NCI-H524 (cell line): ENCODE data around the gene ABI3BP.
"Not testable (repeated sequence)": the region's sequence is repeated elsewhere in the genome, so short reads cannot be mapped to it uniquely, and the experiment has no call there.

Experiments used
- DNase-seq, 2 experiments: peaks; one replicate each; lab custom pipeline; 2025; lab: John Stamatoyannopoulos, UW

ABI3BP gene, protein sequence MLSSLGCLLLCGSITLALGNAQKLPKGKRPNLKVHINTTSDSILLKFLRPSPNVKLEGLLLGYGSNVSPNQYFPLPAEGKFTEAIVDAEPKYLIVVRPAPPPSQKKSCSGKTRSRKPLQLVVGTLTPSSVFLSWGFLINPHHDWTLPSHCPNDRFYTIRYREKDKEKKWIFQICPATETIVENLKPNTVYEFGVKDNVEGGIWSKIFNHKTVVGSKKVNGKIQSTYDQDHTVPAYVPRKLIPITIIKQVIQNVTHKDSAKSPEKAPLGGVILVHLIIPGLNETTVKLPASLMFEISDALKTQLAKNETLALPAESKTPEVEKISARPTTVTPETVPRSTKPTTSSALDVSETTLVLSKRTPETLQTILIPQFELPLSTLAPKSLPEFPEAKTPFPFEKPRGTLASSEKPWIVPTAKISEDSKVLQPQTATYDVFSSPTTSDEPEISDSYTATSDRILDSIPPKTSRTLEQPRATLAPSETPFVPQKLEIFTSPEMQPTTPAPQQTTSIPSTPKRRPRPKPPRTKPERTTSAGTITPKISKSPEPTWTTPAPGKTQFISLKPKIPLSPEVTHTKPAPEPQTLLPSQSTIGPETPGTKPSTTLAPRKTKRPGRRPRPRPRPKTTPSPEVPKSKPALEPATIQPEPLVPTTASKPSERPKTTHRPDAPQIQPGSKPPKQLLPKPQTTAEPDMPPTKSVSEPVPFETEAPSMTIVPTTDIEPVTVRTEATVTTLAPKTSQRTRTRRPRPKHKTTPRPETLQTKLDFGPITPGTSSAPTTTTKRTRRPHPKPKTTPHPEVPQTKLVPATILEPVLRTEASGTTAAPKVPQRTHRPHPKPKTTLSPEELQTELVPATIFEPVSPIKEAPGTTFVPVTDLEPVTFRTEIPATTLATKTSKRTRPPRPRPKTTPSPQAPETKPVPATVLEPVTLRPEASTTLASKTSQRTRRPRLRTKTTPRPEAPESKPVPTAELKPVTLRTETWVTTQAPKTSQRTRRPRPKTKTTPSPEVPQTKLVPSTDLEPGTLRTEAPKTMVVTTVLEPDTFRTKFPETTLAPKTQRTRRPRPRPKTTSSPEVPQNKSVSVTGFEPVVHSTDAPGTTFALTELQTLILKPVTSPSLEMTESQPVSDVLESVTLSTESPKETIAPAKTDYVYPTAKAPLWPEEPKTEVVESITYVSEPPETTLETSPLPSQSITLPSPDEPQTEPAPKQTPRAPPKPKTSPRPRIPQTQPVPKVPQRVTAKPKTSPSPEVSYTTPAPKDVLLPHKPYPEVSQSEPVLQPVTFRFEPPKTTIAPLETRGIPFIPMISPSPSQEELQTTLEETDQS (N-terminal part only)

GRCh38 chr3:100993309-100993708 lies at the start of gene ABI3BP:
Gene ABI3BP (minus strand): TSS chr3:100993421. CDS start chr3:100993384, 37 bp downstream.
- DNase-seq = no peak

DNA sequence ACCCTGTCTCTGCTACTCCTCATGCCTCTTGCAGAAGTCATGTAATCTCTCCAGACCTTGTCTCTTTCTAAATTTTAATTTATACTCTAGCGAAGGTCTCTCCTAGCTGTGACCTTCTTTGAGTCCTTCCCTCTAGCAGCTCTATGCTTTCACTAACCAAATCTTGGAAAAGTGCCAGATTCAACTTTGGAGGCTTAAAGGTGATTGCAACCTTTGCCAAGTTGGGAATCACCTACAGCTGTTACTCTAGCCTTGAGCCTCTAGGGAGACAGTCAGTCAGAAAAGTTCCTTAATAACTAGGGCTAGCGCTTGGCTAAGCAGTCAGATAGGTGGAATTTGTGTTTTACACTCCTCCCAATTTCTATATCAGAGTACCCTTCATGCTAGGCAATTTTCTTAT lies 46.1 kb upstream of the ABI3BP start:
- DNase-seq = peak; percentile 32 to 36

DNA sequence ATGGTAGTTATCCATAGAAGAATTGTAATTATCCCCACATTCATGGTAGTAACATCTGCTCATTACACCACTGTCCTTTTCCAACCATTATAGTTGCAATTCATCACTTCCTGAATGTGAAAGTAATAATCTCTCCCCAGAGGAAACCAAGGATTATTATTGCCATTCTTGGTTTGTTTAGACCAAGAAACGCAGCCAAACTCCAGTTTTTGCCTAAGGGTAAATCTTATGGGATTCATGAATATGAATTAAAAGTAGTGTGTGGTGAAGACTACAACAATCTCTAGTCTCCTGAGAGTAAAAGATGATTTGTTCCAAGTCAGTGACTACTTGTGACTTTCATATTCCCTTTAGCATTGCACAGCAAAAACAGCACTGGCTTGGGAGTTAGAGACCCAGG lies 45.7 kb upstream of the ABI3BP start:
- no peak for DNase-seq

- DNase-seq = no peak
Measured at GRCh38 chr3:101038393-101038792, 45.2 kb upstream of the ABI3BP start.

DNA sequence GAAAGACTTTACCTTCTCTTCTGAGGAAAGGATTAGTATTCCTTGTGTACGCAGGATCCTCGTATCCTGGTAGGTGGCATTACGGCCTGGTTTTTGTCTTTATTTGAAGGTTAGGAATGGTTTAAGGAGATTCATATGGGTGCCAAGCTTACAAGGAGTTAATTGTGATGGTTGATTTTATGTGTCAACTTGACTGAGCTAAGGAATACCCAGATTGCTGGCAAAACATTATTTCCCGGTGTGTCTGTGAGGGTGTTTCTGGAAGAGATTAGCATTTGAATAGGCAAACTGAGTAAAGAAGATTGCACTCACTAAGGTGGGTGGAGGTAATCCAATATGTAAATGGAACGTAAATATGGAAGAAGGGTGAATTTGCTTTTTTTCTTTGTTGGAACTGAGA lies 44.4 kb upstream of the ABI3BP start:
- no peak for DNase-seq

DNA sequence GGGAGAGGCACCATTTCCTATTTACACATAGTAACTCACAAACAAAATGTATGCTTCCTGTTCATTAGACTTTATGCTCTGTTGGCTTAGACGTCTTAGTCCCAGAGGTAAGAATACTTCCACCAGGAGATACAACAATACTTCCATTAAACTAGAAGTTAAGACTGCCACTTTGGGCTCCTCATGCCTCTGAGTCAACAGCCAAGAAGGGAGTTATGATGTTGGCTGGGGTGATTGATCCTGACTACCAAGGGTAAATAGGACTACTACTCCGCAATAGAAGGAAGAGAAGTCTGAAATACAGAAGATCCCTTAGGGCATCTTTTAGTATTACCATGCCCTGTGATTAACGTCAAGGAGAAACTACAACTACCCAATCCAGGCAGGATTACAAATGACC lies 43.5 kb upstream of the ABI3BP start:
- DNase-seq = no peak

GRCh38 chr3:101036213-101036618 lies 43.0 kb upstream of the ABI3BP start:
- no peak for DNase-seq

DNA sequence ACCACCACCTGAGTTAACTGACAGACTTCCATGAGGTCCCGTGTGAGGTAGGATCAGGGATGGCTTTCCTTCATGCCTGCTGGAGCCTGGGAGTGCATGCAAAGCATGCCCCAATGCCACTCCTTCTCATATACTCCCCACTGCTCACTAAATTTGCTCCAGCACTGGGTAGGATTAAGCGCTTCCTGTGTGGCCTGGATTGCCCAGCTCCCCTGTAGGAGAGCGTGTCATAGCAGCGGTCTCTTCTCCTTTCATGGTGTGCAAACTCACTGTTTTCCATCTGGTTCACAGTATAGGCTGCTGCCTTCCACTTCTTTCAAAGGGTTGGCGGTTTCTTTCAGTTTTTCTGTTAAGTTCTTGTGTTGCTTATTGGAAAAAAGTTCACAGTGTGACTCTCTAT lies 34.1 kb upstream of the ABI3BP start:
- no peak for DNase-seq

GRCh38 chr3:101026881-101027280 lies 33.7 kb upstream of the ABI3BP start:
- DNase-seq = no peak

DNA sequence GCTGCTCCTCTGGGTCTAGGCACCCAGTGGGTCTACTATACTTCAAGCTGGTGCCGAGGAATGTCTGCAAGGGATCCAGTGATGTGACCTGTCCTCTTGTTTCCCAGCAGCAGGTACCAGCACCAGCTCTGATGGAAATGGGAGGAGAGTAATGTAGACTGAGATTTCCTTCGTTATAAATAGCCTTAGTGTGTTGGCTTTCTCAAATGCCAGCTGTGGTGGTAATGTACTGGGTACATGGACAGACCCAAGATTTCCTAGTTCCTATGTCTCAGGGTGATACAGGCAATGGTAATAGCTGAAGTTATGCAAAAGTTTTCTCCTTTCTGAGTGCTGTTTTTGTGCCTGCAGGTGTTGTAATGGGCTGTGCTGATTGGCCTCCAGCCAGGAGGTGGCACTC lies 33.0 kb upstream of the ABI3BP start:
- DNase-seq = no peak

GRCh38 chr3:101020351-101021015 lies 27.3 kb upstream of the ABI3BP start:
- DNase-seq = no peak

GRCh38 chr3:101017017-101017416 lies 23.8 kb upstream of the ABI3BP start:
- DNase-seq = no peak

DNA sequence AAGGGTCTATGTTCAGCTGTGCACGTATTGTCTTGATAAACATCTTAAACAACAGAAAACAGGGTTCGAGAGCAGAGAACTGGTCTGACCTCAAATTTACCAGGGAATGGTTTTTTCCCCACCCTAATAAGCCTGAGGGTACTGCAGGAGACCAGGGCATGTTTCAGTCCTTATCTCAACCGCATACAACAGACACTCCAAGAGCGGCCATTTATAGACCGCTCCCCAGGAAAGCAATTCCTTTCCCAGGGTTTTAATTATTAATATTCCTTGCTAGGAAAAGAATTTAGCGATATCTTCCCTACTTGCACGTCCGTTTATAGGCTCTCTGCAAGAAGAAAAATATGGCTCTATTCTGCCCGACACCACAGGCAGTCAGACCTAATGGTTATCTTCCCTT lies 19.1 kb upstream of the ABI3BP start:
- DNase-seq = not testable (repeated sequence)

DNA sequence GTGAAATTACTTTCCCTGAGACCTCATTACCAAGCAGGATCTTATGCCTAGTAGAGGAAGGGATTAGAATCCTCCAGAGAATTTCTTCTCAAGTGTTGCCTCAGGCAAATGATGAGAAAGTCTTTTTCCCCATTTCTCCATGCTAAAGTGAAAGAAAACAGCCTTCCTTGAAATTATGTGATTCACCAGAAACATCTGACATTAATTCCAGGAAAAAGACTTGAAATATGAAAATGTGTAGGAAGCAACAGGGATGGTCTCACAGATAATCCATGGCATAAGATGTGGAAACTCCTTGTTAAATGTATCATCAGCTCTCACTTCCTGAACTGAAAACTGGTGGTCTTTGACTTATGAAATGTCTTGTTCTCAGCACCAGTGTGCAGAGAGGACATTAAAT lies 17.9 kb upstream of the ABI3BP start:
- no peak for DNase-seq

DNA sequence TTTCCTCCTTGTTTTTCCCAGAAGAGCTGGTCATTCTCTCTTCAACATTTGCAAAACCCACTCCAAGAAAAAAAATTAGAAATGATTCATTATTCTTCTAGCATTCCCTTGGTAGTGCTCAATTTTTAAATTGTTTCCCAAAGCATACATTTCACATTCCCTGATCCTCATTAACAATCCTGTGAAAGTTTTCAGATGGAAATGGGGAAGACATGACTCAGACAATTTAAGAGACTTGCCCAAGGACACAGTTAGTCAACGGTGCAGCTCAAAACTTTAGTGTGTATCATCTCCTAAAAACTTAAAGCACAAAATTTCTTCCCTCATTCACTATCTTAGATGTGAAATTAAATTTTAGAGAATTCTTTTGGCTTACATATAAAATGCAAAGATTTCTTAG lies 17.1 kb upstream of the ABI3BP start:
- DNase-seq = no peak

- DNase-seq = no peak
Measured at GRCh38 chr3:101009386-101009785, 16.2 kb upstream of the ABI3BP start.

DNA sequence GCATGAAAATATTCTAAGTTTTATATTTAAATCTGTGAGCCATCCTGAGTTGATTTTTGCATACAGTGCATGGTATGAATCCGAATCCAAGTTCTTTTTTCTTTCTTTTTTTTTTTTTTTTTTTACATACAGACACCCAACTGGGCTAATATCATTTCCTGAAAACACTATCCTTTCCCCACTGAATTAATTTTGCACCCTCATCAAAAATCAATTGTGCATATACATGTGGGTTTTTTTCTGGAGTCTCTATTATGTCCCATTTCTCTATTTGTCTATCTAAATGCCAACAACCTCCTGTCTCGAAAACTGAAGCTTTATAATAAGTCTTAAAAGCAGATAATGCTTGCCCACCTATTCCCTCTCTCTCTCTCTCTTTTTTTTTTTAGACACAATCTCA lies 5.9 kb upstream of the ABI3BP start:
- DNase-seq = no peak

DNA sequence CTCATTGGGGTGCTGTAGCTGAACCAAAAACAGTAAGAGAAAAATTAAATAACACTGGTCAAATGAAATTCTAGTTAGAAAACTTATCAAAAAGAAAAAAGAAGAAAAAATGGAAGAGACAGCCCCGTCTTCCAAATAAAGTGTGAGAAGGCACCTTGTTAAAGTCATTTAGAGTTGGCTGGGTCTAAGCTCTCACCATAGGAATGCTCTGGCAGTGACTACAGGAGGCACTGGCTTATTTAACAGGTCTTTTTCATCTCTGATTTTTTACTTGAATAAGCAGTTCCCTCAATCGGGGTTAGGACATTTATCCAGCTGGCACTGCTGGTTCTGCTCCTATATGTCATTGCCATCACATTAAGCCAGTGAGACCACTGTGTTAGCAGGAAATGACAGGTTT lies 1.6 kb upstream of the ABI3BP start:
- DNase-seq = no peak

DNA sequence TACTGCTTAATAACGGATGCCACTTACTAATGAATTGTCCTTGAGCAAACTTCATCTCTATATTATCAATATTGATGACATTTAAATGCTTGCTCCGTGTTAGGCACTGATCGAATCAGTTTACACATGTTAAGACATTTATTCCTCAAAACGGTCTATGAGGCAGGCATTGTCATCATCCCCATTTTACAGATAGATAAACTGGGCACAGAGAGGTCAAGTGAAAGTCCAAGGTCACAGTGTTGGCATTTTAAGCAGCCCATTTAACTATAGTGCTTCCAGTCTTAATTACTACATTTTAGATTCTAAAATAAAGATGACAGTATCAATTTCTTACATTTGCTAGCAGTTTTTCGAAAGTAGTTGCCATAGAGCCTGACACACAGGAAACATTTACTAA lies 966 bp upstream of the ABI3BP start:
- no peak for DNase-seq

GRCh38 chr3:100992231-100993012 lies 799 bp downstream of the ABI3BP start:
- DNase-seq = no peak

DNA sequence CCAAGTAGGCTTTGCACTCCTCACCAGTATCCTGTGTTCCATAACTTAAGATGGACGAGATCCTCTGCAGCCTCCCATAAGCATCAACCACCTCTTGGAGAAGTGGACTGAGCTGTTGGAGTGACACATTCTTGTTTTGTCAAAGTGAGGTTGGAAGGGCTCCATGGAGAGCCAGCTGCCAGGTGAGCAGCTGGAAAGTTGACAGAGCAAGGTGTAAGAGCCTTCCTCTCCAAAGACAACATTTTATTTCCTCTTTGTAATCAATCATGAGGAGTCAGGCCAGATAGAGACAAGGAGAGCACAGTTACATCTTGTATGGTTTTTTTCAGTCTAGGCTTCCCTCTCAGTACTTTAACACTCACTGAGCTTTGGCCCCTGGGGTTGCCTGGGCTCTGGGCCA lies 5.1 kb downstream of the ABI3BP start:
- no peak for DNase-seq
